Suprapubic skin (tissue), 3 donors: ENCODE data around the gene IQGAP2.

Source experiments
- CTCF ChIP-seq, 2 donors: fragments of 200-600 bp in 1 of 2; fragments of 450-650 bp in 1 of 2; sonication (generic) in 1 of 2; IDR thresholded peaks; one replicate each; pipeline ENCODE4 v1.5.1; 2016 to 2019; ENCODE audit warnings: antibody characterized with exemption in 2 of 2, mild to moderate bottlenecking in 1 of 2, moderate library complexity in 1 of 2
- POLR2AphosphoS5 ChIP-seq, 3 donors: sonication (generic); formaldehyde crosslinking; IDR thresholded peaks; one replicate each; pipeline ENCODE4 v1.6.1; 2017; ENCODE audit warnings: antibody characterized with exemption in 3 of 3

- TF ChIP-seq CTCF (IDR thresholded peaks at IDR 0.05) (no peak), POLR2AphosphoS5 (IDR thresholded peaks at IDR 0.05) (no peak)
Observed at GRCh38 chr5:76612942-76613341, 209.9 kb downstream of the IQGAP2 start.
